GM19351 (cell line): Measurements from ENCODE around the gene XRCC4.
A peak's percentile ranks its signal among the peaks of the same experiment; 100 is the strongest.
"Not testable (repeated sequence)": the region's sequence is repeated elsewhere in the genome, so short reads cannot be mapped to it uniquely, and the experiment has no call there.

Experiments
- ATAC-seq: cut with Tn5 transposase; IDR thresholded peaks from one replicate; pipeline ENCODE4 v1.9.1; 2021; ENCODE audit warnings: mild to moderate bottlenecking, moderate library complexity; ENCODE audit not compliant: unreplicated experiment

XRCC4 gene

DNA sequence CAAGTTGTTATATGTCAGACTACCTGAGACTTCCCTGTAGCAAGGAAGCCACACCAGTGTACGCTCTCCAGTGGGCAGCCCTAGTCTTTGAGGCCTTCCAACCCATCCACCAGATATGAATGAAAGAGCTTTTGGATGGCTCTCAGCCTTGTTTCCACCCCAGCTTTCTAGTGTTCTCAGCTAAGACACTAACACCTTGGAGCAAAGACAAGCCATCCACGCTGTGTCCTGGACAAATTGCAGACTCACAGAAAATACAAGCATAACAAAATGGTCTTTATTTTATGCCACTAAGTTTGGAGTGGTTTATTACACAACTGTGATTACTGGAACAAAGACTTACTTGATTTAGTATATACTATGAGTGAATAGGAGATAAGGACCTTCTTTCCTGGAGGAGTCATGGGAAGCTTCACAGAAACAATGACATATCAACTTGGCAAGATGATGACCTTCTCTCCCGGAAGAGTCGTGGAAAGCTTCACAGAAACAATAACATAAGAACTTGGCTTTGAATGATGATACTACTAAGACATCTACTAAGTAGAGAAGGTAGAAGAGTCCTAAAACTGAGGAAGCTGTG is 260.2 kb downstream of the XRCC4 start:
- ATAC-seq, result no peak

DNA sequence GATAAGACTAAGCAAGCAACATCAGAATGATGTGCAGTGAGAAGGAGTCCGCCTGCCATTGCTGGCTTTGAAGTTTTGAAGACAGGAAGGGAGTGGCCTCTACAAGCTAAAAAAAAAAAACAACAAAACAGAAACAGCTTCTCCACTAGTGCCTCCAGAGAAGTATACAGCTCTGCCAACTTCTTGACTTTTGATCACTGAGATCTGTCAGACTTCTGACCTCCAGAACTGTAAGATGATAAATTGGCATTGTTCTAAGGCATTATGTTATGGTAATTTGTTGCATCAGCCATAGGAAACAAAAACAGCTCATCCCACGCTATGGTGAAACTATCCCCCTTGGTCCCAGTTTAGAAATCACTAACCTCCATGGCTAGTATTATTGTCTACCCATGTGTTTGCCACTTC is 263.2 kb downstream of the XRCC4 start:
- peak; percentile 79 for ATAC-seq

DNA sequence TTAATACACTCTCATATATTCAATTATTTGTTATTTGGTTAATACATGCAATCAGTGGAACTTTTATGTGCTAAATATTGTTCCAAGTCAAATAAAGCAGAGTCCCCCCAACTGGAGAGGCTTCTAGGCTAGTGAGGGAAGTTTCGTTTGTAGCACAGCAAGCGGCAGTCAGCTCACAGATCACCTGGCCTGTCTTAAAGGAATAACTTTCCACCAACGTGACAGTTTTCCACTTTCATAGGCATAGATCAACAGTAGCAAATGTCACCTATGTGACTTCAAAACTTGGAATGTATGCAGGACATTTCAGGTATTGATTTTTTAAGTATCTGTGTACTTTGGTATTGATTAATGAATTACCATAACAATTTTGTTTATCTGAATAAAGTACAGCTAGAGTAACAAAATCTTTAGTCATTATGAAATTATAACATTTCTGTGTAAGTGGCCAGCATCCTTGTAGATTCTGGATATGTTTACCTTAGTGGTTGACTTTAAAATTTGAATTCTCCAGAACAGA is 264.5 kb downstream of the XRCC4 start:
- no peak for ATAC-seq

DNA sequence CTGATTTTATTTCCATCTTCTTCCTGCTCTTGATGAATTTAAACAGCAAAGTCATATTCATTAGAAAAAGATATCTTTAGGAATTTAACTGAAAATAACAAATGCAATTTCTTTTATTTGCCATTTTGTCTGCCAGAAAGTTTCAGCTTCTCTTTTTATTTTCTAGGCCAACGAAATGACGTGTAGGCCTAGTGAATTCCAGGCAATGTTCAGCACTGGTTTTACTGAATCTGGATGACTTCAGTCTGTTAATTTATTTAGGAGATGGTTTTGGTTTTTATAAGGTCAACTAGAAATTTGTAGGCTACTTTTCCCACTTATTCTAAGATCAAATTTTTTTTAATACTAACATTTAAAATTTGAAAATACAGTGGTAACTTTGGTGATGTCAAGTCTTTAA is 265.1 kb downstream of the XRCC4 start:
- no peak for ATAC-seq

DNA sequence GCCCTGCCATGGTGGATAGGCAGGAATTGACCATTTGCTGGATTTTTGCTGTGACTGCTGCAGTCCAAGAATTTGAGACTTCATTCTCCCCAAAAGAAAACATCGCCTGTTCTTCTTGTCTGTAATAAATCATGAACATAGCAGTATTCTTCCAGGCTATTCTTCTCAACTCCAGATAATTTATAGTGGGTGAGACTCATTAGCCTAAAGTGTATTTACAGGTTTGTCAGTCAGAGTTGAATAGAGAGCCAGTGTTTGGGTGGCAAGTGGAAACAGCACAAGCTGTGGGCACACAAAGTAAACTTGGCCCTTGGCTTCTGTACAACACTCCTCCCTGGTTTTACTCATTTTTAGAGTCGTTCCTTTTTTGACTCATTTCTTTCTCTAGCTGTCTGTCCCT is 266.0 kb downstream of the XRCC4 start:
- ATAC-seq, result no peak

DNA sequence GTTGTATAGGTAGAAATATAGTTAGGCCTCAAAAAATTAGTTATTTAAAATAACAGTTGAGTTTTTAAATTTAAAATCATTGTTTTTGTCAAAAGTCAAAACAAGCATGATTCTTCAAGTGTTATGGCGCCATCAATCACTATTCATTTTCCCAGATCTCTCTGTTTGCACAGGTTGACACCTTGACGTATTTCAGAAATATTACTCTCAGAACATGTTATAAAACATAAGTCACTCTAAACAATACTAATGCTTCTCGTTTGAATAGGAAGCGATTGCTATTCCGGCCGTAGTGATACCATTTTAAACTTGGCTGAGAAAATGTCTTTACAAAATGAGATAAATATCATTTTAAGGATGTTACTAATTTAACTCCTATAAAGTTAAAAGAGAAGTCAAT is 268.1 kb downstream of the XRCC4 start:
- no peak for ATAC-seq

DNA sequence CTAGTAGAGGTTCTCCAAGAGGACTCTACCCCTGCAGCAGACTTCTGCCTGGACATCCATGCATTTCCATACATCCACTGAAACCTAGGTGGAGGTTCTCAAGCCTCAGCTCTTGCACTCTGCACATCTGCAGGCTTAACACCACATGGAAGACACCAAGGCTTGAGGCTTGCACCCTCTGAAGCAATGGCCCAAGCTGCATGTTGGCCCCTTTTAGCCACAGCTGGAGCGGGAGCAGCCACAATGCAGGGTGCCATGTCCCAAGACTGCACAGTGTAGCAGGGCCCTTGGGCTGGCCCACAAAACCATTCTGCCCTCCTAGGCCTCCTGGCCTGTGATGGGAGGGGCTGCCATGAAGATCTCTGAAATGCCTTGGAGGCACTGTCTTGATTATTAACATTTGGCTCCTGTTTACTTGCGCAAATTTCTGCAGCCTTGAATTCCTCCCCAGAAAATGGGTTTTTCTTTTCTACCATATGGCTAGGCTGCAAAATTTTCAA is 271.0 kb downstream of the XRCC4 start:
- ATAC-seq, result no peak

DNA sequence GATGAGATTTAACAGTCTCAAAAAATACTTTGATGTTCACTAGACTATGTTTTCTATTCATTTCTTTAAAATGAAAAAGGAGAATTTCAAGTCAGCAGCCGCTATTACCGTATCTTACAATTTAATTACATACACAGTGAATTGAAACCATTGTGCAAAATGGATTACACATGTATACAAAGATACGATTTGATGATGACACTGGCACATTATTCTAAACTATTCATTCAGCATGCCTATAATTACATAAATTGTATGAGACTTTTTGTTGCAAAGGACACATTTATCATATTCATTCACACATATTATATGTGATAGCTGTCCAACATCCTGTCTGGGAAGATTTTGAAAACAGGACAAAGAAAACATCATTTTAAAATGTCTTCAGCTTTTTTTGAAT is 275.9 kb downstream of the XRCC4 start:
- no peak for ATAC-seq

DNA sequence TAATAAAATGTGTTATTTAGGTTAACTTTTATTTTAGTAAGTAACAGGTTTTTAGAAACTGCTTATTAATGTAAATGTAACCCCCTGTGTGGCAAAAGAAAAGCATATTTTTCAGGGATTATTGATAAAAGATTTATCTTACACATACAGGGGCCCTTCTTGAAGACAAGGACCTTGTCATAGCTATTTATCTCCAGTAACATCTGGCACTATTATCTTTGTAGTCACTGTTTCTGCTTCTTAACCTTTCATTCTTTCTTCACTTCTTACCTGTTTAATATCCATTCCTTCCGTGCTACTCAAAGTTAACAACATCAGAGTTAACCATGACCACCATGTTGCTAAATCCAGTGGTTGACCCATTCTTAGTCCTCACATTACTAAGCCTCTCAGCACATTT is 276.4 kb downstream of the XRCC4 start:
- no peak for ATAC-seq

DNA sequence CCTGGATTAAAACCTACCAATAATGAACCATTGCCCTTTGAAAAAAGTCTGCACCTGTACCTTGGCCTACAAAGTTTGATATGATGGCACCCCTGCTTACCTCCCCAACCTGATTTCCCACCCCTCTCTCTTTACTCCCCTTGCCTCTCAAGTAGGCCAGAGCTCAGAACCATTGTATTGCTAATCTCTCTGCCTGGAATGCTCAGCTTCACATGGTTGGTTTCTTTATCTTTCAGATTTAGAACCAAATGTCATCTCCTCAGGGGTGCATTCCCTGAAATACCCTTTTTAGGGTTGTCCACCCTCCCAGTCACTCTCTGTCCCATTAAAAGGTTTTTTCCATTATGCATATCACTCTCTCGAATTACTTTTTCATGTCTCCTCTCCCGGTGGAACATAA is 277.6 kb downstream of the XRCC4 start:
- no peak for ATAC-seq

DNA sequence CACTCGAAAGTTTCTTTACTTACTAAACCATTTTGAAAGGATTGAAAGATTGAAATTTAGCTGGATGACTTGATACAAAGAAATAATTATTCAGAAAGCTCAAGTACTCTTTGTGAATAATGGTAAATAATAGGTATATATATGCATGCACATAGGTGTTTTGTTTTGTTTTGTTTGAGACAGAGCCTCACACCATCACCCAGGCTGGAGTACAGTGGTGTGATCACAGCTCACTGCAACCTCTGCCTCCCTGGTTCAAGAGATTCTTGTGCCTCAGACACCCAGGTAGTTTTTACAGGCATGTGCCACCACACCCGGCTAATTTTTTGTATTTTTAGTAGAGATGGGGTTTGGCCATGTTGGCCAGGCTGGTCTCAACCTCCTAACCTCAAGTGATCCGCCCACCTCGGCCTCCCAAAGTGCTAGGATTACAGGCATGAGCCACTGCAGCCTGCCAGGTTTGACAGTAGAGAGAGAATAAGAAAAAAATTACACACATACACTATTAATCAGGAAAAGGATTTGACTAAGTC is 278.2 kb downstream of the XRCC4 start:
- ATAC-seq, result not testable (repeated sequence)

DNA sequence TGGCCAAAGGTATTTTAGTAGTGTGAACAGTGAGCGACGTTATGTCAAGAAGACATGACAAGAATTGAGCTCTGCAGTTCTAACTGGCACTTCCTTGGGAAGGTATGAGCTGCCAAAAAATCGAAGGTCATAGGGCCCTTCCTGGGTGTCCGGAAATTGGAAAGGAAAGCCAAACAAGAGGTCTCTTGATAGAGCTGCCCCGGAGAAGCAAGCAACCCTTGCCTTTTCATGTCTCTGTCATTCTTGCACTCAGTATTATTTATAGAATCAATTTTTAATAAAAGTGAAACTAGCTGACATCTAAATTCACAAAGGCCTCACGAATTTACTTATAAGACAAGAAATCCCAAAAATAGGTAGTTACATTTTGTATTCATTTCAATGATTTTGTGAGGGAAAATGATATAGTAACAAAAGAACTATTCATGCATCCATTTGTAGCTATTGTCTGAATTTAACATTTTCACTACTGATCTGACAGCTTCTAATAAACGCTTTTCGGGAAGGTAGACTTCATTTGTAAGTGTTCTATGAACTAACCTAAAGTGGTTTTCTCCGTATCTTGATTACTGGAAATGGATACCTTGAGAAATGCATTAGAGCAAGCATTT is 280.4 kb downstream of the XRCC4 start:
- peak; percentile 72 for ATAC-seq

DNA sequence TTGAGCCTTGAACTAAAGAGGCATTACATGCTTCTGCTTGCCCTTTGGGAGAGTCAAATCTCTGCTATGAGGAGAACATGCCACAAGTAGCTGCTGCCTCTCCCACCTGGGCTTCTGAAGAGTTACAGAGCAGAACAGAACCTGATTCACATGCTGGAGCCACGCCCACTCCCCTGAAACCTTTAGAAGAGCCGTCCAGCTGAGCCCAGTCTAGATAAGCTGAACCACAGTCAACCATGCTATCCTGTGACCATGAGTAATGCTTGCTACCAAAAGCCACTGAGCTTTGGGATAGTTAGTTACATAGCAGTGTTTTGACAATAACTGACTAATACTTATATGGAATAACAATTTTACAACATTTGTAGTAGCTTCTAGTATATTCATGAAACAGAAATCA is 283.2 kb downstream of the XRCC4 start:
- ATAC-seq, result no peak

DNA sequence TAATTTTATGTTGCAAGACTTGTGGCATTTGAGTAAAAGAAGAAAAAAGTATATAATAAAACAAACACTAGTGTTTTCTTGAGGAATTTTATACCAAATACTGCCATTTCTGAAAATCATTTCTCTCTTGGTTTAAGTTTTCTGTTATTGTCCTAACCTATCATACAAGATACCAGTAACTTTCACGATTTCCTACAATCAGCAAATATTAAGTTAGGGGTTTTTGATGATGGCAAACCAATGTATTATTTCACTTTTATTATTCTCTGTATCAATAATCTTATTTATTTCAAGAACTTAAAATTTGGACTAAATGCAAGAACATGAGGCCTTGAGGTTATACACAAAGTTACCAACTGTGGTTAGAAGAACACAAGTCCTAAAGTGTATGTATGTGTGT is 285.2 kb downstream of the XRCC4 start:
- no peak for ATAC-seq

DNA sequence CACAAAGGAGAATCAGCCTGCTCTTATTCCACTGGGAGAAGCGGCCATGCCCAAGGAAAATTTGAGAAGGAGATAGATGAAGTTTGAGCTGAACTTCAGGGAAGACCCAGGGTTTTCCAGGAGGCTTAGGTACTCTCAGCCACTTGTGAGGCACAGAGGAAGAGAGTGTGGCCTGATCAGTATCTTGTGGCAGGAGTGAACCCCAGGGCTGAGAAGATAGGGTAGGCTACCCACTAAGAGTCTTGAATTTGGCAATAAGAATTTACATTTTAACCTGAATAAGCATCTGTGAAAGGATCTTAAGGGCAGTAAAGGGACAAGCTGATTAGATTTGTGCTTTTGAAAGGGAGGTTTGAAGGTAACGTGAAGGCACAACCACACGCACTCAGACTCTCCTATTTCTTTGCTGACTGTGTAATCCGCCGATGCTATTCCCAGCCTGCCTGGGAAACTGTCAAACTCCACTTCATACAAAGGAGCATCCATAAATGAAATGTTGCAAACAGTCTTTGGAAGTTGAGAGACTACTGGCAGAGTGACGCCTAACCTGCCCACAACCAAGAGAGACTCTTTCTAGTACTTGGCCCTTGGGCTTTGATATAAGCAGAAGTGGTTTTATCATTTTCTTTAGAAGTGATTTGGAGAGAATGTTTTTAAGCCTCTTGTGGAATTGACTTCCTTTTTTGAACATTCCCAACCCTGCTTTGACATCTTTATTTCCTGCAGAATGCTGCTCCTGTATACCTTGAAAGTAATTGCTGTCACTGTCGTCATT is 286.0 kb downstream of the XRCC4 start:
- no peak for ATAC-seq

DNA sequence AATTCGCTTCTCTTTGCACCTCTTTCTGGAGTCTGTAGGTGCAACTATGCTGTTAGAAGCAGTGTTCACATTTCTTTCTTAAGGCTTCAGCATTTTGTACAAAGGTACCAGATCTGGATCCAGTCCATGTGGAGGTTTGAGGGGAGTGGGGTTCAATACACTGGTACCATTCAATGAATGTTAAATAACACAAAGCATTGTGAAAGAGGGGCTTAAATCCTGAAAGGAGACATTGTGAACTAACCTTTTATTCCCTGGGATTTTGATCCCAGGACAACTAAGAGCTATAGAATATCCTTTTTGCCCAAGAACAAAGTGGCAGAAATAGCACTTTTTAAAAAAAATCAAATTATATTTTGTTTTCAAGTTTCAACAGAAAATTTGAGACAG is 286.5 kb downstream of the XRCC4 start:
- ATAC-seq, result no peak

DNA sequence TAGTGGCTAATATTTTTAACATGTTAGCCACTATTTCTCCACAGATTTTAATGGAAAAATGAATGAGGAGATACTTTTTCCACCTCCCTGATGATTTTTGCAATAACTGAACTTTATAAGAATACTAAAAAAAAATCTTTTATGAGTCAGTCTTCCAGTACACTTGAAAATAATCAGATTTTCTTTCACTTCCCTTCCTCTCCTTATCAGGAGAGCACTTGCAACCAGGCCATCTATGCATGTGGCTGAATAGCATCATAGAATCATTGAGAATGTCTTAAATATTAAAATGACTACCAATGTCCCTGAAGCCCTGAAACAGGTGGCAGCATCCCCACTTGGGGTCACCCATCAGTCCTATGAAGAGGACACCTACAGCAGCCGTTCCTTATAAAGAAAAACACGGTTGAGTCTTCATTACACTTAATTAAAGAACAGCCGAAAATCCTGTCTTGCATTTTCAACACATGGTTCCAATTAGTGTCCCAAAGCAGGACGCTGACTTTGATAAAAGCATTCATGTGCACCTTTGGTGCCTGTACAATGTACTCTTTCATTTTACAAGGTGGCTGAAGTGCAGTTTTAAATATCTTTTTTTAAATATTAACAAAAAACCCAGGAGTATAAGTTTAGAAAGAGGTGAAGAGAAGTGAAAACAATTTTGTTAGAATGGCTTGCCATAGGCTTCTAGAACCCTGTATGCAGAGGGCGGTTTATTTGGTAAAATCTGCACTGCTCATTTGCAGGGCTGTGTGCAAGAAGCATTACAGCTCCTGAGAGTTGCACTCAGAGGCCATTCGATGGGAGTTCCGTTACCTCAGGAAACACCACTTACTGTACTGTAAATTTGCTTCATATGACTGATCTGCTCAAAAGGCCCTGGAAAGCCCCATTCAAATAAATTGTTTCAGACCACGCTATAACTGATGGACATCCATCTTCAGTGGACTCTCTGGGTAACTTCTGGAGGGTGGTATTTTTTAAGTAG is 287.3 kb downstream of the XRCC4 start:
- peak; percentile 68 for ATAC-seq

DNA sequence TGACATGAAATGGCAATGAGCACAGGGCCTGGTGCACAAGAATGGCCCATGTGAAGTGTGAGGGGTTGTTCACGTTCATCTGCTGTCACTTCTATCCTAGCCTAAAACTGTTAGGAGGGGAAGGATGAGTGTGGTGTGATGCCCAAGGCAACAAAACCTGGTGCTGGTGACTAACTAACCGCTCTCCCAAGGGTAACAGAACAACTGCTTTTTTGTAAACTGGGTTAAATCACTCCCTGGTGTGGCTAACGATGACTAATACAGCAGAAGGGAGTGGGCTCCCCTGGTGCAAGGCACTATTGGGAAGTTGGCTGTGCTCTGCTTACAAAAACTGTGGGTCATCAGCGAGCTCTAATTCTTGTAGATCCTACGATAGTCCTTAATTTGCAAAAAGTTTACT is 291.0 kb downstream of the XRCC4 start:
- no peak for ATAC-seq

DNA sequence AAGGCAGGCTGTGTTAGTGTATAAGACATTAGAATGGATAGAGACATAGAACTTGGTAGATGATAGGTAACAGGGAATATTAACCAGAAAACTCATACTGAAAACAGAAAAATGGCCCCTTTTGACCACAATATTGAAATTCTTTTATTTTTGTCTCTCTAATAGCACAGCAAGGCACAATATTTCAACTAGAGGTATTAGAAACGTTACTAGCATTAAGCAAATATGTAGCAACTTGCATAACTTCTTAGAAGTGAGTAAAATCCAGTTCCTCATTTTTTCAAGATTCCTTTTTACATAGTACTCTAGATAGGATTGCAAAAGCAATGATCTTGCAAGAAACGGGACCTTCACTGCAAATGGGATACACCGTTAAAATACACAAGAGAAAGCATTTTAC is 291.5 kb downstream of the XRCC4 start:
- ATAC-seq, result peak; percentile 31

DNA sequence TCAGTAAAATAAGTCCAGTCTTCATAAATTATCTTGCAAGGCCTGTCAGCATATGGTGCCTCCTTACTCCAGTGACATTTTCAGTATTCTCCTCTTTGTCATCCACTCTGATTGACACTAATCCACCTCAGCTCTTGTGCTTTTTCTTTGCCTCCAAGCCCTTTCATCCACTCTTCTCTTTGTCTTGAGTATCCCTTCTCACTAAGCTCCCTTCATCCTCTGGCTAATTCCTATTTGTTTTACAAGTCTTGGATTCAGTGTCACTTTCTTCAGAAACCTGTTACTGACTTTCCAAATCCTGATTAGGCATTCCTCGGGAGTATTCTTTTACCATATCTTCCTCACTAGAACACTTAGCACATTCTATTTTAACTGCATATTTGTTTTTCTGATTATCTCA is 293.6 kb downstream of the XRCC4 start:
- ATAC-seq, result no peak

DNA sequence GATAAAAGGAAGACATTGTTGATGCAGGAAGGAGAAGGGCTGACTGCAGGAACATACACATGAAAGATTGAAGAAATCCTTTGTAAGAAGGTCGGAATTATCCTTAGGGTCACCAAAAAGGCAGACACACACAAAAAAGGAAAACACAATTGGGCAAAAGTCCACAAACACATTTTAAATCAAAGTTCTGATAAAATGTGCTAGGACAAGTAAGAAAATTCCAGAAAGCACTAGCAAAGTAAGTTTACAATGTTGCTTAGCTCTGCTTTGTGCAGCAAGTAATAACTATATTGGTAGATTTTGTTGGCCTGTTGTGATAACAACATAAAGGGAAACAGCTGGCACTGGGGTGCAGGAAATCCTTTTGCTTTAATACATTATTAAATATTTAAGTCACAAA is 294.4 kb downstream of the XRCC4 start:
- ATAC-seq, result no peak
